Endothelial cell of umbilical vein (primary cell): Measurements from ENCODE around the gene XRRA1. TPM values are rescaled to one million over a fixed set of nuclear protein-coding genes. Genes with fewer than 3 reads are reported as not detected.

Experiments used
- BruUV-seq: library from RNA; stranded (reverse); fragments of 400-500 nt; replicated peaks from 2 replicates; lab custom pipeline; 2021; lab: Mats Ljungman, UMichigan
- CTCF ChIA-PET: fragments of 300-600, 350-600 bp; sonication (Branson Sonifier 250); formaldehyde crosslinking; loops from one replicate; lab custom pipeline; 2021; ENCODE audit warnings: antibody characterized with exemption, inconsistent platforms; lab: Charles Lee
- POLR2A ChIA-PET: fragments of 300-600, 350-600 bp; sonication (Branson Sonifier 250); formaldehyde crosslinking; loops from one replicate; lab custom pipeline; 2021; ENCODE audit warnings: antibody characterized with exemption, inconsistent platforms; lab: Charles Lee
- DNase-seq: peaks from one replicate; pipeline ENCODE4 v3.0.0-alpha.2; 2011; ENCODE audit warnings: low read depth, low spot score
- FAIRE-seq: peaks from 2 replicates; lab custom pipeline; 2011; peaks lifted over from hg19 to GRCh38; lab: Jason Lieb, UNC
- H2AFZ ChIP-seq: 2 replicates; pipeline ENCODE4 v1.6.0; 2012; ENCODE audit warnings: low read depth, low read length, control low read depth, inconsistent platforms
- H3K27ac ChIP-seq: 2 replicates; pipeline ENCODE4 v1.5.1; 2011; ENCODE audit warnings: low read depth, mild to moderate bottlenecking, control low read depth, low read length, moderate library complexity; ENCODE audit not compliant: insufficient read depth
- H3K27me3 ChIP-seq, 2 experiments: 2 replicates each; pipeline versions ENCODE4 v1.6.0 to v1.6.1; 2011; ENCODE audit warnings: low read length in 2 of 2, mixed read lengths in 1 of 2; ENCODE audit not compliant: control insufficient read depth in 2 of 2, insufficient read depth in 2 of 2
- H3K36me3 ChIP-seq, 2 experiments: 2 replicates in 1 of 2; 3 replicates in 1 of 2; pipeline ENCODE4 v1.5.1; 2011; ENCODE audit warnings: low read length in 2 of 2, mild to moderate bottlenecking in 1 of 2, moderate library complexity in 1 of 2; ENCODE audit not compliant: control insufficient read depth in 2 of 2, insufficient read depth in 2 of 2; ENCODE audit errors: extremely low read depth in 1 of 2
- H3K4me1 ChIP-seq: 3 replicates; pipeline ENCODE4 v1.5.1; 2011; ENCODE audit warnings: mild to moderate bottlenecking, low read length; ENCODE audit not compliant: control insufficient read depth, insufficient read depth; ENCODE audit errors: extremely low read depth
- H3K4me2 ChIP-seq: 2 replicates; pipeline ENCODE4 v1.6.1; 2011; ENCODE audit warnings: low read length, control low read depth, mixed read lengths; ENCODE audit not compliant: insufficient read depth
- H3K4me3 ChIP-seq, 3 experiments: fragments of 200-600 bp in 1 of 3; sonication (generic), shearing (Covaris generic) in 1 of 3; replicated peaks in 1 of 3; 2 replicates each; pipeline ENCODE4 v1.5.1; 2011 to 2016; ENCODE audit warnings: control low read depth in 3 of 3, low read length in 3 of 3, mild to moderate bottlenecking in 2 of 3, inconsistent platforms in 1 of 3, low read depth in 1 of 3, moderate library complexity in 1 of 3; ENCODE audit not compliant: insufficient read depth in 1 of 3
- H3K79me2 ChIP-seq: 2 replicates; pipeline ENCODE4 v1.6.0; 2012; ENCODE audit warnings: low read length, inconsistent platforms; ENCODE audit not compliant: control insufficient read depth, insufficient read depth
- H3K9ac ChIP-seq: replicated peaks from 2 replicates; pipeline ENCODE3; 2011; ENCODE audit warnings: low read length, control low read depth; ENCODE audit not compliant: insufficient read depth; ENCODE audit errors: extremely low read depth
- H3K9me1 ChIP-seq: replicated peaks from 3 replicates; pipeline ENCODE4 v1.6.0; 2011; ENCODE audit warnings: mild to moderate bottlenecking, low read length; ENCODE audit not compliant: control insufficient read depth, insufficient read depth; ENCODE audit errors: extremely low read depth
- H3K9me3 ChIP-seq: replicated peaks from 2 replicates; pipeline ENCODE4 v1.5.1; 2012; ENCODE audit warnings: low read length, inconsistent platforms; ENCODE audit not compliant: control insufficient read depth, insufficient read depth
- H4K20me1 ChIP-seq: replicated peaks from 2 replicates; pipeline ENCODE3; 2011; ENCODE audit warnings: mild to moderate bottlenecking, low read length; ENCODE audit not compliant: control insufficient read depth, insufficient read depth; ENCODE audit errors: extremely low read depth
- EZH2 ChIP-seq: IDR thresholded peaks from 2 replicates; pipeline ENCODE4 v1.6.1; 2012; ENCODE audit warnings: borderline replicate concordance, low read depth, mild to moderate bottlenecking, moderate library complexity, low read length, inconsistent platforms; ENCODE audit not compliant: severe bottlenecking
- FOS ChIP-seq: IDR thresholded peaks from 2 replicates; pipeline ENCODE4 v1.6.1; 2011; ENCODE audit warnings: mild to moderate bottlenecking, low read length, moderate library complexity, borderline replicate concordance; ENCODE audit not compliant: insufficient read depth
- GATA2 ChIP-seq: IDR thresholded peaks from 2 replicates; pipeline ENCODE4 v1.7.0; 2011; ENCODE audit warnings: low read depth, mild to moderate bottlenecking, moderate library complexity, mixed read lengths, low read length; ENCODE audit not compliant: insufficient read length, insufficient read depth
- JUN ChIP-seq: IDR thresholded peaks from 2 replicates; pipeline ENCODE4 v1.6.1; 2011; ENCODE audit warnings: borderline replicate concordance, low read depth; ENCODE audit not compliant: insufficient read length, insufficient read depth
- MYC ChIP-seq: IDR thresholded peaks from one replicate; pipeline ENCODE4 v1.6.1; 2011; ENCODE audit warnings: mild to moderate bottlenecking, low read depth, low read length
- POLR2A ChIP-seq: IDR thresholded peaks from 2 replicates; pipeline ENCODE4 v1.6.1; 2012; ENCODE audit warnings: low read depth, mild to moderate bottlenecking, control low read depth, low read length
- POLR2AphosphoS5 ChIP-seq: IDR thresholded peaks from 2 replicates; pipeline ENCODE4 v1.6.1; 2012; ENCODE audit warnings: low read depth, mild to moderate bottlenecking, control low read depth, low read length, moderate library complexity; ENCODE audit not compliant: insufficient read depth
- dilution Hi-C: fragments of 300-500 bp; cut with MboI; formaldehyde crosslinking; loops from one replicate; pipeline ENCODE4 v1.15.0; 2019; ENCODE audit warnings: low sequenced_read_pairs; ENCODE audit not compliant: extremely low pct_ligation_motif_present
- intact Hi-C: fragments of 100-400 bp; cut with micrococcal nuclease; formaldehyde crosslinking; loops from one replicate; pipeline ENCODE4 v1.10.0; 2022
- polyA plus RNA-seq, 4 experiments: library from polyadenylated mRNA; depleted of rRNA in 3 of 4; stranded (reverse) in 3 of 4; unstranded in 1 of 4; fragments of >200 nt; gene quantifications; 2 replicates each; pipeline versions ENCODE4 v1.2.1 to v1.2.3, GENCODE V29; 2011 to 2012; ENCODE audit warnings: missing spikeins in 1 of 4
- total RNA-seq: library from RNA; stranded (reverse); gene quantifications from 2 replicates; pipeline ENCODE4 v1.2.3, GENCODE V29; 2021
- TF ChIP-seq, protein P1 (sequence below), 2 donors: IDR thresholded peaks; 1 replicate in 1 of 2; 2 replicates in 1 of 2; pipeline ENCODE4 v1.5.1; 2011; ENCODE audit warnings: low read length in 2 of 2, mild to moderate bottlenecking in 2 of 2, moderate library complexity in 2 of 2, control low read depth in 1 of 2, inconsistent platforms in 1 of 2, low read depth in 1 of 2; ENCODE audit not compliant: insufficient read depth in 1 of 2; ENCODE audit errors: extremely low read depth in 1 of 2
- TF ChIP-seq, protein P2 (sequence below): IDR thresholded peaks from 2 replicates; pipeline ENCODE4 v1.6.1; 2011; ENCODE audit not compliant: insufficient read depth, insufficient read length

Gene XRRA1
- total and polyA plus RNA-seq, 2 donors (not counting 3 experiments of a cell fraction or from before 2014, with no cell fraction given) = 8.6 to 11.2 TPM

DNA sequence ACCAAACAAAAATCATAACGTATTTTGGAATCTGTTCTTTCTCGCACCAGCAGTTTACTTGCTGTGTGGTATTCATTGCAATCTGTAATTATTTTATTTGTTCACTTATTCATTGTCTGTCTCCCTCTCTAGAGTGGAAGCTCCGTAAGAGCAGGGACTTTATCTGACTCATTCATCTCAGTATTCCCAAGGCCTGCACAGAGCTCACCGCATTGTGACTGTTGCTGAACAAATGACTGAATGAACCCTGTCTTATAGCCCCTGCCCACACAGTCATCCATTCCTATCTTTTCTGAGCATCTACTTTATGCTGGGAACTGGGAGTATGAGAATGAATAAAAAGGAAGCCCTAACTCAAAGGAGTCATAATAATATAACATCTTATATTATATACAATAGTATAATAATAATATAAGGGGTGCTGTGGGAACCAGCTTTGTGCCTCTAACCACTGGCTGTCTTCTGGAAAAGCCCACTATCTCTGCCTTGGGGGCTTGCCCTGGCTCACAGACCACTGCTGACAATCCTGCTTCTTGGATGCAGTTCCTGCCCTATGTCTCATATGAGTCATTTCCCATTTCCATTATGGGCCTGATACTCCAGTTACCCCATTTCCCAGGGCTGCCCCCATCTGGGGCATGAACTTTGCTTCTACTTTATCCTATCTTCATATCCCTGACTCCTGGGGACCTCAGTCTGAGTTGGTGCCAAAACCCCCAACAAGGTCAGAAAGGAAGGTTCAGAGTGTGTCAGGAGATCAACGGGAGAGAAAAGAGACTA lies 11.0 kb downstream of the XRRA1 start:
- H3K9ac ChIP-seq = peak overlapping the region; percentile 8
- peak; percentile 71 for DNase-seq
- BruUV-seq = no TSS peak
- intact Hi-C loops (no loop called here), dilution Hi-C loops (no loop called here)
- no peaks in the 10 kb centered on the region for H3K9me3 ChIP-seq
- H3K9me1 ChIP-seq = no peaks in the 10 kb centered on the region
- H3K4me1 ChIP-seq = peaks cover 24% of the 10 kb centered on the region
- no peak overlapping the region for H3K4me3 ChIP-seq
- H3K27me3 ChIP-seq = no peaks in the 10 kb centered on the region
- peak; percentile 82 for FAIRE-seq
- no peaks in the 10 kb centered on the region for H4K20me1 ChIP-seq
- TF ChIP-seq POLR2AphosphoS5 = peak; percentile 46
- TF ChIP-seq MYC = no peak
- TF ChIP-seq FOS = peak; percentile 77
- peak; percentile 50 for TF ChIP-seq GATA2
- TF ChIP-seq JUN = peak; percentile 54
- H3K36me3 ChIP-seq = peaks cover 4 to 6% of the 10 kb centered on the region in 2 experiments
- POLR2A ChIA-PET = interaction anchor here (1.0 kb wide), 1 partner anchor 11 kb away, joined by 3 read pairs; the partner anchor contains the start of genes SPCS2 and XRRA1
- CTCF ChIA-PET = interaction anchor here (0.9 to 1.9 kb wide), 10 partner anchors 11 to 267 kb away, joined by 3 to 10 read pairs (median 4); partner anchors contain the start of genes SPCS2 and XRRA1
- no peaks in the 10 kb centered on the region for H3K79me2 ChIP-seq
- H3K4me2 ChIP-seq = peak overlapping the region; percentile 60
- H3K27ac ChIP-seq = peak overlapping the region; percentile 70
- H2AFZ ChIP-seq = no peak overlapping the region

DNA sequence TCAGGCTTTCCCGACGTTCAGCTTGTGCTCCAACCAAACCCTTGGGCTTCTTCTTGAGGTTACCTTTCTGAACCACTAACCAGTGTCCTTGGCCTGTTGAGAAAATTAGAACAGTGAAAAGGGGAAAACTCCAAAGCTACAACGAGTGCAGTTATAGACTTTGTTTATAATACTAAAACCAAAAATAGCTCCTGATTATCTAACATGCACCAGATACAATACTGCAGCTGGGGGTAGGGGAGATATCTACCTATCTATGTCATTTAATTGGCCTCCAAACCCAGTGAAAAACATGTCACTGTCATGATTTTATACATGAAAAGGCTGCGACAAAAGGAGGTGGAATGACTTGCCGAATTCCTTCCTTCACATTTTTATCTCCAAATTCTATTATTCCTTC lies 11.9 kb downstream of the XRRA1 start:
- Histone ChIP-seq H3K9me3 (no peaks in the 10 kb centered on the region), H3K4me3 (no peak overlapping the region), H3K4me2 (peak overlapping the region; percentile 60), H4K20me1 (no peaks in the 10 kb centered on the region), H3K4me1 (peaks cover 32% of the 10 kb centered on the region), H3K36me3 (peaks cover 4 to 6% of the 10 kb centered on the region in 2 experiments), H3K9me1 (no peaks in the 10 kb centered on the region), H3K79me2 (no peaks in the 10 kb centered on the region), H3K9ac (no peak overlapping the region), H3K27ac (no peak overlapping the region), H2AFZ (no peak overlapping the region), H3K27me3 (no peaks in the 10 kb centered on the region)
- TF ChIP-seq POLR2AphosphoS5 = no peak
- no peak for TF ChIP-seq FOS
- no peak for TF ChIP-seq GATA2
- TF ChIP-seq, protein P1, sequence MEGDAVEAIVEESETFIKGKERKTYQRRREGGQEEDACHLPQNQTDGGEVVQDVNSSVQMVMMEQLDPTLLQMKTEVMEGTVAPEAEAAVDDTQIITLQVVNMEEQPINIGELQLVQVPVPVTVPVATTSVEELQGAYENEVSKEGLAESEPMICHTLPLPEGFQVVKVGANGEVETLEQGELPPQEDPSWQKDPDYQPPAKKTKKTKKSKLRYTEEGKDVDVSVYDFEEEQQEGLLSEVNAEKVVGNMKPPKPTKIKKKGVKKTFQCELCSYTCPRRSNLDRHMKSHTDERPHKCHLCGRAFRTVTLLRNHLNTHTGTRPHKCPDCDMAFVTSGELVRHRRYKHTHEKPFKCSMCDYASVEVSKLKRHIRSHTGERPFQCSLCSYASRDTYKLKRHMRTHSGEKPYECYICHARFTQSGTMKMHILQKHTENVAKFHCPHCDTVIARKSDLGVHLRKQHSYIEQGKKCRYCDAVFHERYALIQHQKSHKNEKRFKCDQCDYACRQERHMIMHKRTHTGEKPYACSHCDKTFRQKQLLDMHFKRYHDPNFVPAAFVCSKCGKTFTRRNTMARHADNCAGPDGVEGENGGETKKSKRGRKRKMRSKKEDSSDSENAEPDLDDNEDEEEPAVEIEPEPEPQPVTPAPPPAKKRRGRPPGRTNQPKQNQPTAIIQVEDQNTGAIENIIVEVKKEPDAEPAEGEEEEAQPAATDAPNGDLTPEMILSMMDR (IDR thresholded peaks at IDR 0.05; ENCODE audit: extremely low read depth in 1 of 2, insufficient read depth in 1 of 2, low read depth in 1 of 2, low read length in 2 of 2) = no peak
- TF ChIP-seq POLR2A = no peak
- no peak for TF ChIP-seq JUN
- no peak for TF ChIP-seq EZH2
- TF ChIP-seq, protein P2, sequence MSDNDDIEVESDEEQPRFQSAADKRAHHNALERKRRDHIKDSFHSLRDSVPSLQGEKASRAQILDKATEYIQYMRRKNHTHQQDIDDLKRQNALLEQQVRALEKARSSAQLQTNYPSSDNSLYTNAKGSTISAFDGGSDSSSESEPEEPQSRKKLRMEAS = no peak
- TF ChIP-seq MYC = no peak
- no TSS peak for BruUV-seq
- FAIRE-seq = no peak
- no peak for DNase-seq
- ChIA-PET CTCF (interaction anchor here (1.3 to 1.5 kb wide), 5 partner anchors 86 to 268 kb away, joined by 3 to 10 read pairs (median 4); no protein-coding TSS in a partner anchor), POLR2A (no interaction called here)
- dilution Hi-C loops = no loop called here
- intact Hi-C loops = no loop called here
